H9 (cell line): ENCODE results near the gene C17orf75. TPM values are rescaled to one million over a fixed set of nuclear protein-coding genes. Genes with fewer than 3 reads are reported as not detected.

Experiments used
- DNase-seq: peaks from one replicate; pipeline ENCODE4 v3.0.0-alpha.2; 2017
- H2AFZ ChIP-seq: one replicate; pipeline ENCODE4 v1.6.1; 2013; ENCODE audit warnings: mild to moderate bottlenecking, low read length, control low read depth, moderate library complexity
- H2AK5ac ChIP-seq: 2 replicates; pipeline ENCODE4 v1.6.1; 2013; ENCODE audit warnings: low read length, control low read depth, mixed read lengths; ENCODE audit not compliant: insufficient read length
- H2BK120ac ChIP-seq: one replicate; pipeline ENCODE4 v1.6.1; 2013; ENCODE audit warnings: low read depth, mild to moderate bottlenecking, low read length, control low read depth, inconsistent platforms; ENCODE audit not compliant: poor library complexity, severe bottlenecking
- H2BK12ac ChIP-seq: 2 replicates; pipeline ENCODE4 v1.6.1; 2013; ENCODE audit warnings: low read length, control low read depth, mixed read lengths, low read depth; ENCODE audit not compliant: insufficient read length
- H2BK15ac ChIP-seq: 2 replicates; pipeline ENCODE4 v1.6.1; 2013; ENCODE audit warnings: low read depth, low read length, control low read depth
- H2BK20ac ChIP-seq: one replicate; pipeline ENCODE4 v1.6.1; 2013; ENCODE audit warnings: low read depth, mild to moderate bottlenecking, low read length, control low read depth, inconsistent platforms; ENCODE audit not compliant: poor library complexity, severe bottlenecking
- H2BK5ac ChIP-seq: 2 replicates; pipeline ENCODE4 v1.6.1; 2013; ENCODE audit warnings: low read length, control low read depth, mixed read lengths; ENCODE audit not compliant: insufficient read length
- H3K14ac ChIP-seq: 2 replicates; pipeline ENCODE4 v1.6.1; 2013; ENCODE audit warnings: low read length, control low read depth; ENCODE audit not compliant: insufficient read depth
- H3K18ac ChIP-seq: 2 replicates; pipeline ENCODE4 v1.6.1; 2013; ENCODE audit warnings: low read depth, mild to moderate bottlenecking, mixed read lengths, low read length, control low read depth; ENCODE audit not compliant: insufficient read length
- H3K23ac ChIP-seq: 2 replicates; pipeline ENCODE4 v1.6.1; 2013; ENCODE audit warnings: low read length, control low read depth, mixed read lengths, low read depth; ENCODE audit not compliant: insufficient read length
- H3K23me2 ChIP-seq: 2 replicates; pipeline ENCODE4 v1.6.1; 2013; ENCODE audit warnings: low read depth, mild to moderate bottlenecking, mixed read lengths, low read length, control low read depth; ENCODE audit not compliant: insufficient read length, poor library complexity, severe bottlenecking
- H3K27ac ChIP-seq: 2 replicates; pipeline ENCODE4 v1.5.1; 2013; ENCODE audit warnings: low read length, control low read depth, mixed read lengths, low read depth; ENCODE audit not compliant: insufficient read length
- H3K27me3 ChIP-seq: 2 replicates; pipeline ENCODE4 v1.6.1; 2013; ENCODE audit warnings: low read length, control low read depth, inconsistent platforms; ENCODE audit not compliant: insufficient read depth
- H3K4ac ChIP-seq: 2 replicates; pipeline ENCODE4 v1.6.1; 2013; ENCODE audit warnings: low read depth, mild to moderate bottlenecking, control low read depth, inconsistent platforms, low read length, moderate library complexity
- H3K4me1 ChIP-seq: 2 replicates; pipeline ENCODE4 v1.6.1; 2013; ENCODE audit warnings: low read length, control low read depth, inconsistent platforms; ENCODE audit not compliant: insufficient read depth
- H3K4me2 ChIP-seq: 2 replicates; pipeline ENCODE4 v1.6.1; 2013; ENCODE audit warnings: low read length, control low read depth, mixed read lengths; ENCODE audit not compliant: insufficient read length, insufficient read depth
- H3K56ac ChIP-seq: 2 replicates; pipeline ENCODE4 v1.6.1; 2013; ENCODE audit warnings: low read depth, mild to moderate bottlenecking, mixed read lengths, low read length, control low read depth; ENCODE audit not compliant: insufficient read length
- H3K79me1 ChIP-seq: 2 replicates; pipeline ENCODE4 v1.6.1; 2013; ENCODE audit warnings: low read depth, mild to moderate bottlenecking, moderate library complexity, low read length, control low read depth, inconsistent platforms; ENCODE audit not compliant: insufficient read depth, poor library complexity, severe bottlenecking
- H3K79me2 ChIP-seq: 2 replicates; pipeline ENCODE4 v1.6.1; 2013; ENCODE audit warnings: low read length, control low read depth, inconsistent platforms; ENCODE audit not compliant: insufficient read depth
- H3K9ac ChIP-seq: 2 replicates; pipeline ENCODE4 v1.6.1; 2013; ENCODE audit warnings: low read length, control low read depth, mixed read lengths; ENCODE audit not compliant: insufficient read length; ENCODE audit errors: extremely low read depth
- H3K9me3 ChIP-seq: one replicate; pipeline ENCODE4 v1.6.1; 2013; ENCODE audit warnings: low read depth, low read length, inconsistent platforms; ENCODE audit not compliant: control insufficient read depth
- H3T11ph ChIP-seq: one replicate; pipeline ENCODE4 v1.6.1; 2013; ENCODE audit warnings: mild to moderate bottlenecking, low read length, control low read depth, inconsistent platforms
- H4K20me1 ChIP-seq: one replicate; pipeline ENCODE4 v1.6.1; 2013; ENCODE audit not compliant: control insufficient read depth, insufficient read length, insufficient read depth
- H4K5ac ChIP-seq: 2 replicates; pipeline ENCODE4 v1.6.1; 2013; ENCODE audit warnings: low read depth, mild to moderate bottlenecking, mixed read lengths, low read length, control low read depth; ENCODE audit not compliant: insufficient read length
- H4K8ac ChIP-seq: replicated peaks from 2 replicates; pipeline ENCODE4 v1.6.1; 2013; ENCODE audit warnings: low read length, control low read depth, mixed read lengths, low read depth; ENCODE audit not compliant: insufficient read length
- H4K91ac ChIP-seq: 2 replicates; pipeline ENCODE4 v1.6.1; 2013; ENCODE audit warnings: low read depth, mild to moderate bottlenecking, moderate library complexity, mixed read lengths, low read length, control low read depth; ENCODE audit not compliant: insufficient read length
- H3K27ac Mint-ChIP-seq, 3 experiments: 2 replicates in 2 of 3; 3 replicates in 1 of 3; pipeline ENCODE4 v1.8.0; 2020 to 2021; ENCODE audit warnings: mixed read lengths in 3 of 3, mild to moderate bottlenecking in 1 of 3, moderate library complexity in 1 of 3
- H3K27me3 Mint-ChIP-seq: 2 replicates; pipeline ENCODE4 v1.8.0; 2021; ENCODE audit warnings: low read depth, mild to moderate bottlenecking, moderate library complexity, mixed read lengths
- H3K36me3 Mint-ChIP-seq, 3 experiments: 2 replicates in 2 of 3; 3 replicates in 1 of 3; pipeline ENCODE4 v1.8.0; 2020 to 2021; ENCODE audit warnings: low read depth in 3 of 3, mixed read lengths in 3 of 3; ENCODE audit not compliant: insufficient read depth in 1 of 3
- H3K4me1 Mint-ChIP-seq, 2 experiments: 2 replicates each; pipeline ENCODE4 v1.8.0; 2020; ENCODE audit warnings: mixed read lengths in 2 of 2
- H3K4me3 Mint-ChIP-seq, 2 experiments: 2 replicates in 1 of 2; 3 replicates in 1 of 2; pipeline ENCODE4 v1.8.0; 2020 to 2021; ENCODE audit warnings: mild to moderate bottlenecking in 2 of 2, mixed read lengths in 2 of 2, moderate library complexity in 1 of 2
- H3K9me3 Mint-ChIP-seq, 2 experiments: 2 replicates in 1 of 2; 3 replicates in 1 of 2; pipeline ENCODE4 v1.8.0; 2020; ENCODE audit warnings: mild to moderate bottlenecking in 2 of 2, mixed read lengths in 2 of 2, moderate library complexity in 1 of 2
- WGBS: extraction: QIAGEN DNeasy Blood & Tissue Kit; methylation state at CpG from one replicate; pipeline ENCODE4 v1.1.7; 2013; ENCODE audit warnings: missing lambda C conversion rate, low lambda C conversion rate, mixed read lengths; ENCODE audit not compliant: insufficient read length; ENCODE audit errors: extremely low coverage; 5-methylcytosine and 5-hydroxymethylcytosine counted together
- total RNA-seq: library from RNA; stranded (reverse); gene quantifications from 2 replicates; pipeline ENCODE4 v1.2.1, GENCODE V29; 2021
- TF ChIP-seq, protein P1 (sequence below): fragments of 200-600 bp; sonication (generic); conservative IDR thresholded peaks from 3 replicates; pipeline ENCODE4 v1.8.0; 2021; ENCODE audit warnings: antibody characterized with exemption, mild to moderate bottlenecking

Gene C17orf75
- total RNA-seq, 1 experiment from 2014 or later, result 40.4 TPM

DNA sequence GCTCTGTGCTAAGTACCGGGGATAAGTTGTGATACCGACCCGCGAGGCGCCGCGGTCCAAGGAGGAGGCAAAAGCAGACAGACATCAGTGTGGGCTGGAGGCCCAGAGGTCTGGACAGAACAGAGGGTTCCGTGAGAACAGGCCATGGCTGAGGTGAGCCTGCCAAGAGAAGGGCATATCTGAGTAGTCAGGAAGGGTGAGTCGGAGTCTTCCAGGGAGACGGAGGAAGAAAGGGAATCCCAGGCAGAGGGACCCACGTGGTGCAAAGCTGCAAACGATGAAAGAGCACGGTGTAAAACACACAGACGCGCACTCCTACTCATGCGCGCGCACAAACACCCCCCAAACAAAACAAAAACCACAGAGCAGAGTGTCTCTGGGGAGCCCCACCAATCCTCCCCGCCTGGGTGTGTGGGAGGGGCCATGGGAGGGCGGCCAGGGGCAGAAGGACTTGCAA, 58.2 kb downstream of the C17orf75 start:
- Histone ChIP-seq H2BK15ac (no peak overlapping the region), H4K91ac (no peak overlapping the region), H3K27ac (no peak overlapping the region), H3K79me1 (no peaks in the 10 kb centered on the region), H3K9me3 (no peaks in the 10 kb centered on the region), H2AFZ (no peak overlapping the region), H3K4ac (no peak overlapping the region), H3K23me2 (no peaks in the 10 kb centered on the region), H3K23ac (no peak overlapping the region), H3K27me3 (no peaks in the 10 kb centered on the region), H3K79me2 (no peaks in the 10 kb centered on the region), H2BK20ac (no peak overlapping the region), H4K8ac (no peak overlapping the region), H4K5ac (no peak overlapping the region), H3K56ac (no peak overlapping the region), H3K14ac (no peak overlapping the region), H3K9ac (no peak overlapping the region), H2AK5ac (no peak overlapping the region), H3T11ph (no peak overlapping the region), H2BK120ac (no peak overlapping the region), H2BK12ac (no peak overlapping the region), H4K20me1 (no peaks in the 10 kb centered on the region), H2BK5ac (no peak overlapping the region), H3K4me1 (peaks cover 10% of the 10 kb centered on the region; the same call in 1 of the 2 replicates), H3K4me2 (no peak overlapping the region), H3K18ac (no peak overlapping the region)
- peaks cover 67 to 76% of the 10 kb centered on the region in 2 experiments for H3K4me1 Mint-ChIP-seq
- H3K27ac Mint-ChIP-seq, result peak overlapping the region in 1 of 3 experiments; percentile 75; a peak in 2 of 7 replicates
- peaks cover 0 to 20% (median 7%) of the 10 kb centered on the region in 3 experiments; a peak in 5 of 7 replicates for H3K36me3 Mint-ChIP-seq
- TF ChIP-seq, protein P1, sequence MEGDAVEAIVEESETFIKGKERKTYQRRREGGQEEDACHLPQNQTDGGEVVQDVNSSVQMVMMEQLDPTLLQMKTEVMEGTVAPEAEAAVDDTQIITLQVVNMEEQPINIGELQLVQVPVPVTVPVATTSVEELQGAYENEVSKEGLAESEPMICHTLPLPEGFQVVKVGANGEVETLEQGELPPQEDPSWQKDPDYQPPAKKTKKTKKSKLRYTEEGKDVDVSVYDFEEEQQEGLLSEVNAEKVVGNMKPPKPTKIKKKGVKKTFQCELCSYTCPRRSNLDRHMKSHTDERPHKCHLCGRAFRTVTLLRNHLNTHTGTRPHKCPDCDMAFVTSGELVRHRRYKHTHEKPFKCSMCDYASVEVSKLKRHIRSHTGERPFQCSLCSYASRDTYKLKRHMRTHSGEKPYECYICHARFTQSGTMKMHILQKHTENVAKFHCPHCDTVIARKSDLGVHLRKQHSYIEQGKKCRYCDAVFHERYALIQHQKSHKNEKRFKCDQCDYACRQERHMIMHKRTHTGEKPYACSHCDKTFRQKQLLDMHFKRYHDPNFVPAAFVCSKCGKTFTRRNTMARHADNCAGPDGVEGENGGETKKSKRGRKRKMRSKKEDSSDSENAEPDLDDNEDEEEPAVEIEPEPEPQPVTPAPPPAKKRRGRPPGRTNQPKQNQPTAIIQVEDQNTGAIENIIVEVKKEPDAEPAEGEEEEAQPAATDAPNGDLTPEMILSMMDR, result no peak
- no peak overlapping the region for H3K4me3 Mint-ChIP-seq
- no peaks in the 10 kb centered on the region; a peak in 1 of 5 replicates for H3K9me3 Mint-ChIP-seq
- WGBS, result no CpG with 5 or more reads among the region's 20 CpGs
- H3K27me3 Mint-ChIP-seq, result peaks cover 14% of the 10 kb centered on the region
- DNase-seq, result no peak
